Liver (tissue), 9 donors: ENCODE results near the gene AMPD3. TPM values are rescaled to one million over a fixed set of nuclear protein-coding genes. Genes with fewer than 3 reads are reported as not detected.

Experiments
- DNase-seq: peaks from one replicate; pipeline ENCODE4 v3.0.0-alpha.2; 2017; ENCODE audit warnings: low spot score
- H3K27ac ChIP-seq, 2 donors: one replicate each; pipeline ENCODE4 v1.7.0; 2013; ENCODE audit warnings: inconsistent platforms in 2 of 2, low read length in 2 of 2, control low read depth in 1 of 2, low read depth in 1 of 2, mild to moderate bottlenecking in 1 of 2
- H3K27me3 ChIP-seq, 4 donors: one replicate each; pipeline versions ENCODE4 v1.6.1 to v1.7.0; 2013; ENCODE audit warnings: low read length in 3 of 4, inconsistent platforms in 1 of 4, mild to moderate bottlenecking in 1 of 4, moderate library complexity in 1 of 4; ENCODE audit not compliant: control insufficient read depth in 4 of 4, insufficient read depth in 4 of 4
- H3K36me3 ChIP-seq, 4 donors: one replicate each; pipeline versions ENCODE4 v1.6.1 to v1.7.0; 2013; ENCODE audit warnings: low read length in 3 of 4, mild to moderate bottlenecking in 3 of 4, low read depth in 1 of 4, moderate library complexity in 1 of 4; ENCODE audit not compliant: control insufficient read depth in 4 of 4, insufficient read depth in 3 of 4
- H3K4me1 ChIP-seq, 4 donors: one replicate each; pipeline versions ENCODE4 v1.6.1 to v1.7.0; 2013; ENCODE audit warnings: low read length in 3 of 4, mild to moderate bottlenecking in 3 of 4, moderate library complexity in 1 of 4; ENCODE audit not compliant: control insufficient read depth in 4 of 4, insufficient read depth in 4 of 4
- H3K4me3 ChIP-seq, 3 donors: one replicate each; pipeline versions ENCODE4 v1.6.1 to v1.7.0; 2013; ENCODE audit warnings: low read length in 3 of 3, control low read depth in 1 of 3, low read depth in 1 of 3, mild to moderate bottlenecking in 1 of 3
- H3K9ac ChIP-seq, 2 donors: one replicate each; pipeline ENCODE4 v1.7.0; 2013; ENCODE audit warnings: low read length in 2 of 2, mild to moderate bottlenecking in 2 of 2, moderate library complexity in 2 of 2, control low read depth in 1 of 2, low read depth in 1 of 2
- H3K9me3 ChIP-seq, 4 donors: one replicate each; pipeline versions ENCODE4 v1.6.1 to v1.7.0; 2013; ENCODE audit warnings: low read length in 3 of 4; ENCODE audit not compliant: control insufficient read depth in 4 of 4
- ATF3 ChIP-seq: IDR thresholded peaks from 2 replicates; pipeline ENCODE4 v1.6.1; 2016; ENCODE audit warnings: antibody characterized with exemption
- CTCF ChIP-seq: fragments of 150-350 bp; IDR thresholded peaks from 2 replicates; pipeline ENCODE4 v1.5.1; 2017; ENCODE audit warnings: improper control_type of control experiment, low read depth, low read length; ENCODE audit not compliant: missing input control
- EGR1 ChIP-seq, 2 donors: IDR thresholded peaks; 2 replicates each; pipeline ENCODE4 v1.6.1; 2016 to 2018; ENCODE audit warnings: antibody characterized with exemption in 2 of 2, low read depth in 2 of 2
- FOXA1 ChIP-seq: IDR thresholded peaks from 2 replicates; pipeline ENCODE4 v1.6.1; 2016; ENCODE audit warnings: antibody characterized with exemption
- FOXA2 ChIP-seq: IDR thresholded peaks from 2 replicates; pipeline ENCODE4 v1.6.1; 2016; ENCODE audit warnings: antibody characterized with exemption
- GABPA ChIP-seq, 2 donors: IDR thresholded peaks in 1 of 2; conservative IDR thresholded peaks in 1 of 2; 2 replicates each; pipeline ENCODE4 v1.6.1; 2016; ENCODE audit warnings: antibody characterized with exemption in 2 of 2, mild to moderate bottlenecking in 1 of 2, moderate library complexity in 1 of 2
- HNF4A ChIP-seq, 2 donors: conservative IDR thresholded peaks; 2 replicates each; pipeline ENCODE4 v1.6.1; 2016; ENCODE audit warnings: antibody characterized with exemption in 2 of 2, mild to moderate bottlenecking in 2 of 2
- HNF4G ChIP-seq: IDR thresholded peaks from 2 replicates; pipeline ENCODE4 v1.6.1; 2016; ENCODE audit warnings: antibody characterized with exemption
- JUND ChIP-seq, 2 donors: IDR thresholded peaks; 2 replicates each; pipeline ENCODE4 v1.6.1; 2016; ENCODE audit warnings: antibody characterized with exemption in 2 of 2
- MAX ChIP-seq: IDR thresholded peaks from 2 replicates; pipeline ENCODE4 v1.6.1; 2016; ENCODE audit warnings: antibody characterized with exemption
- NR2F2 ChIP-seq: IDR thresholded peaks from 2 replicates; pipeline ENCODE4 v1.6.1; 2016; ENCODE audit warnings: antibody characterized with exemption
- RAD21 ChIP-seq, 2 donors: IDR thresholded peaks; 2 replicates each; pipeline ENCODE4 v1.6.1; 2016; ENCODE audit warnings: antibody characterized with exemption in 2 of 2, mild to moderate bottlenecking in 2 of 2
- REST ChIP-seq: IDR thresholded peaks from 2 replicates; pipeline ENCODE4 v1.6.1; 2016; ENCODE audit warnings: antibody characterized with exemption, mild to moderate bottlenecking
- RXRA ChIP-seq, 2 donors: IDR thresholded peaks; 2 replicates each; pipeline ENCODE4 v1.6.1; 2017 to 2018; ENCODE audit warnings: antibody characterized with exemption in 2 of 2, mild to moderate bottlenecking in 1 of 2
- SP1 ChIP-seq: IDR thresholded peaks from 2 replicates; pipeline ENCODE4 v1.6.1; 2018; ENCODE audit warnings: antibody characterized with exemption, mild to moderate bottlenecking
- TAF1 ChIP-seq: conservative IDR thresholded peaks from 2 replicates; pipeline ENCODE4 v1.6.1; 2016; ENCODE audit warnings: antibody characterized with exemption, mild to moderate bottlenecking
- YY1 ChIP-seq: IDR thresholded peaks from 2 replicates; pipeline ENCODE4 v1.6.1; 2016; ENCODE audit warnings: antibody characterized with exemption, mild to moderate bottlenecking
- ZBTB33 ChIP-seq: IDR thresholded peaks from 2 replicates; pipeline ENCODE4 v1.6.1; 2016; ENCODE audit warnings: antibody characterized with exemption
- WGBS: extraction: QIAGEN DNeasy Blood & Tissue Kit; methylation state at CpG from one replicate; pipeline ENCODE4 v1.1.7; 2013; 5-methylcytosine and 5-hydroxymethylcytosine counted together
- polyA plus RNA-seq, 2 donors: library from polyadenylated mRNA; stranded (reverse) in 1 of 2; unstranded in 1 of 2; fragments of 200-250 nt in 1 of 2; fragments of >200 nt in 1 of 2; fragmentation: Nextera tagmentation in 1 of 2; extraction: Ambion mirVana in 1 of 2; gene quantifications; one replicate each; pipeline versions ENCODE4 v1.2.1 to v1.2.3, GENCODE V29; 2013 to 2015
- total RNA-seq, 2 donors: library from RNA; depleted of rRNA; stranded (reverse); fragments of >200 nt; gene quantifications; one replicate each; pipeline ENCODE4 v1.2.3, GENCODE V29; 2014
- donor health status: healthy.
- donor health status: healthy.
- donor health status: healthy.
- donor health status: healthy.
- donor health status: healthy.

AMPD3 gene
- total and polyA plus RNA-seq, 4 donors, result 0.40 to 7.4 (median 1.1) TPM

GRCh38 chr11:10522921-10523320, 67.9 kb downstream of the AMPD3 start:
- DNase-seq, result no peak
- Histone ChIP-seq H3K9ac (no peak overlapping the region), H3K4me3 (no peak overlapping the region), H3K9me3 (no peaks in the 10 kb centered on the region), H3K36me3 (peaks cover 0 to 35% (median 17%) of the 10 kb centered on the region in 4 donors), H3K4me1 (no peaks in the 10 kb centered on the region), H3K27ac (no peak overlapping the region), H3K27me3 (no peaks in the 10 kb centered on the region)
- WGBS, result 91% methylated on average over 2 of the region's 2 CpGs
- TF ChIP-seq ATF3, result no peak
- no peak for TF ChIP-seq HNF4G
- no peak for TF ChIP-seq RXRA (IDR thresholded peaks at IDR 0.05)
- TF ChIP-seq ZBTB33, result no peak
- TF ChIP-seq CTCF, result no peak
- no peak for TF ChIP-seq RAD21 (IDR thresholded peaks at IDR 0.05)
- TF ChIP-seq TAF1, result no peak
- no peak for TF ChIP-seq MAX
- no peak for TF ChIP-seq REST
- TF ChIP-seq EGR1 (IDR thresholded peaks at IDR 0.05; ENCODE audit: low read depth in 2 of 2), result no peak
- no peak for TF ChIP-seq NR2F2
- no peak for TF ChIP-seq HNF4A (conservative IDR thresholded peaks at IDR 0.05)
- no peak for TF ChIP-seq FOXA1
- TF ChIP-seq JUND (IDR thresholded peaks at IDR 0.05), result no peak
- TF ChIP-seq GABPA (IDR thresholded peaks at IDR 0.05 in 1 of 2, conservative IDR thresholded peaks at IDR 0.05 in 1 of 2), result no peak
- no peak for TF ChIP-seq YY1
- no peak for TF ChIP-seq SP1
- TF ChIP-seq FOXA2, result no peak

- no peak for DNase-seq
- no peaks in the 10 kb centered on the region for H3K27me3 ChIP-seq
- H3K27ac ChIP-seq, result no peak overlapping the region
- no peak overlapping the region for H3K9ac ChIP-seq
- H3K9me3 ChIP-seq, result no peaks in the 10 kb centered on the region
- H3K36me3 ChIP-seq, result peaks cover 0 to 35% (median 24%) of the 10 kb centered on the region in 4 donors
- no peak overlapping the region for H3K4me3 ChIP-seq
- WGBS, result 75% methylated on average over 1 of the region's 1 CpG
- H3K4me1 ChIP-seq, result no peaks in the 10 kb centered on the region
- no peak for TF ChIP-seq SP1
- TF ChIP-seq RAD21 (IDR thresholded peaks at IDR 0.05), result no peak
- TF ChIP-seq FOXA2, result no peak
- TF ChIP-seq ATF3, result no peak
- no peak for TF ChIP-seq REST
- no peak for TF ChIP-seq ZBTB33
- TF ChIP-seq TAF1, result no peak
- TF ChIP-seq GABPA (IDR thresholded peaks at IDR 0.05 in 1 of 2, conservative IDR thresholded peaks at IDR 0.05 in 1 of 2), result no peak
- no peak for TF ChIP-seq RXRA (IDR thresholded peaks at IDR 0.05)
- no peak for TF ChIP-seq JUND (IDR thresholded peaks at IDR 0.05)
- no peak for TF ChIP-seq HNF4A (conservative IDR thresholded peaks at IDR 0.05)
- TF ChIP-seq EGR1 (IDR thresholded peaks at IDR 0.05; ENCODE audit: low read depth in 2 of 2), result no peak
Observed at GRCh38 chr11:10524471-10524870, 69.4 kb downstream of the AMPD3 start.
